H9 (cell line): ENCODE measurements around the gene NAA30. TPM values are rescaled to one million over a fixed set of nuclear protein-coding genes. Genes with fewer than 3 reads are reported as not detected.
A peak's percentile ranks its signal among the peaks of the same experiment; 100 is the strongest.

Source experiments
- DNase-seq: peaks from one replicate; pipeline ENCODE4 v3.0.0-alpha.2; 2017
- H2AFZ ChIP-seq: one replicate; pipeline ENCODE4 v1.6.1; 2013; ENCODE audit warnings: mild to moderate bottlenecking, low read length, control low read depth, moderate library complexity
- H2AK5ac ChIP-seq: 2 replicates; pipeline ENCODE4 v1.6.1; 2013; ENCODE audit warnings: low read length, control low read depth, mixed read lengths; ENCODE audit not compliant: insufficient read length
- H2BK120ac ChIP-seq: one replicate; pipeline ENCODE4 v1.6.1; 2013; ENCODE audit warnings: low read depth, mild to moderate bottlenecking, low read length, control low read depth, inconsistent platforms; ENCODE audit not compliant: poor library complexity, severe bottlenecking
- H2BK12ac ChIP-seq: 2 replicates; pipeline ENCODE4 v1.6.1; 2013; ENCODE audit warnings: low read length, control low read depth, mixed read lengths, low read depth; ENCODE audit not compliant: insufficient read length
- H2BK15ac ChIP-seq: 2 replicates; pipeline ENCODE4 v1.6.1; 2013; ENCODE audit warnings: low read depth, low read length, control low read depth
- H2BK20ac ChIP-seq: one replicate; pipeline ENCODE4 v1.6.1; 2013; ENCODE audit warnings: low read depth, mild to moderate bottlenecking, low read length, control low read depth, inconsistent platforms; ENCODE audit not compliant: poor library complexity, severe bottlenecking
- H2BK5ac ChIP-seq: 2 replicates; pipeline ENCODE4 v1.6.1; 2013; ENCODE audit warnings: low read length, control low read depth, mixed read lengths; ENCODE audit not compliant: insufficient read length
- H3K14ac ChIP-seq: 2 replicates; pipeline ENCODE4 v1.6.1; 2013; ENCODE audit warnings: low read length, control low read depth; ENCODE audit not compliant: insufficient read depth
- H3K18ac ChIP-seq: 2 replicates; pipeline ENCODE4 v1.6.1; 2013; ENCODE audit warnings: low read depth, mild to moderate bottlenecking, mixed read lengths, low read length, control low read depth; ENCODE audit not compliant: insufficient read length
- H3K23ac ChIP-seq: 2 replicates; pipeline ENCODE4 v1.6.1; 2013; ENCODE audit warnings: low read length, control low read depth, mixed read lengths, low read depth; ENCODE audit not compliant: insufficient read length
- H3K23me2 ChIP-seq: 2 replicates; pipeline ENCODE4 v1.6.1; 2013; ENCODE audit warnings: low read depth, mild to moderate bottlenecking, mixed read lengths, low read length, control low read depth; ENCODE audit not compliant: insufficient read length, poor library complexity, severe bottlenecking
- H3K27ac ChIP-seq: 2 replicates; pipeline ENCODE4 v1.5.1; 2013; ENCODE audit warnings: low read length, control low read depth, mixed read lengths, low read depth; ENCODE audit not compliant: insufficient read length
- H3K27me3 ChIP-seq: 2 replicates; pipeline ENCODE4 v1.6.1; 2013; ENCODE audit warnings: low read length, control low read depth, inconsistent platforms; ENCODE audit not compliant: insufficient read depth
- H3K4ac ChIP-seq: 2 replicates; pipeline ENCODE4 v1.6.1; 2013; ENCODE audit warnings: low read depth, mild to moderate bottlenecking, control low read depth, inconsistent platforms, low read length, moderate library complexity
- H3K4me1 ChIP-seq: 2 replicates; pipeline ENCODE4 v1.6.1; 2013; ENCODE audit warnings: low read length, control low read depth, inconsistent platforms; ENCODE audit not compliant: insufficient read depth
- H3K4me2 ChIP-seq: 2 replicates; pipeline ENCODE4 v1.6.1; 2013; ENCODE audit warnings: low read length, control low read depth, mixed read lengths; ENCODE audit not compliant: insufficient read length, insufficient read depth
- H3K56ac ChIP-seq: 2 replicates; pipeline ENCODE4 v1.6.1; 2013; ENCODE audit warnings: low read depth, mild to moderate bottlenecking, mixed read lengths, low read length, control low read depth; ENCODE audit not compliant: insufficient read length
- H3K79me1 ChIP-seq: 2 replicates; pipeline ENCODE4 v1.6.1; 2013; ENCODE audit warnings: low read depth, mild to moderate bottlenecking, moderate library complexity, low read length, control low read depth, inconsistent platforms; ENCODE audit not compliant: insufficient read depth, poor library complexity, severe bottlenecking
- H3K79me2 ChIP-seq: 2 replicates; pipeline ENCODE4 v1.6.1; 2013; ENCODE audit warnings: low read length, control low read depth, inconsistent platforms; ENCODE audit not compliant: insufficient read depth
- H3K9ac ChIP-seq: 2 replicates; pipeline ENCODE4 v1.6.1; 2013; ENCODE audit warnings: low read length, control low read depth, mixed read lengths; ENCODE audit not compliant: insufficient read length; ENCODE audit errors: extremely low read depth
- H3K9me3 ChIP-seq: one replicate; pipeline ENCODE4 v1.6.1; 2013; ENCODE audit warnings: low read depth, low read length, inconsistent platforms; ENCODE audit not compliant: control insufficient read depth
- H3T11ph ChIP-seq: one replicate; pipeline ENCODE4 v1.6.1; 2013; ENCODE audit warnings: mild to moderate bottlenecking, low read length, control low read depth, inconsistent platforms
- H4K20me1 ChIP-seq: one replicate; pipeline ENCODE4 v1.6.1; 2013; ENCODE audit not compliant: control insufficient read depth, insufficient read length, insufficient read depth
- H4K5ac ChIP-seq: 2 replicates; pipeline ENCODE4 v1.6.1; 2013; ENCODE audit warnings: low read depth, mild to moderate bottlenecking, mixed read lengths, low read length, control low read depth; ENCODE audit not compliant: insufficient read length
- H4K8ac ChIP-seq: replicated peaks from 2 replicates; pipeline ENCODE4 v1.6.1; 2013; ENCODE audit warnings: low read length, control low read depth, mixed read lengths, low read depth; ENCODE audit not compliant: insufficient read length
- H4K91ac ChIP-seq: 2 replicates; pipeline ENCODE4 v1.6.1; 2013; ENCODE audit warnings: low read depth, mild to moderate bottlenecking, moderate library complexity, mixed read lengths, low read length, control low read depth; ENCODE audit not compliant: insufficient read length
- H3K27ac Mint-ChIP-seq, 3 experiments: 2 replicates in 2 of 3; 3 replicates in 1 of 3; pipeline ENCODE4 v1.8.0; 2020 to 2021; ENCODE audit warnings: mixed read lengths in 3 of 3, mild to moderate bottlenecking in 1 of 3, moderate library complexity in 1 of 3
- H3K27me3 Mint-ChIP-seq: 2 replicates; pipeline ENCODE4 v1.8.0; 2021; ENCODE audit warnings: low read depth, mild to moderate bottlenecking, moderate library complexity, mixed read lengths
- H3K36me3 Mint-ChIP-seq, 3 experiments: 2 replicates in 2 of 3; 3 replicates in 1 of 3; pipeline ENCODE4 v1.8.0; 2020 to 2021; ENCODE audit warnings: low read depth in 3 of 3, mixed read lengths in 3 of 3; ENCODE audit not compliant: insufficient read depth in 1 of 3
- H3K4me1 Mint-ChIP-seq, 2 experiments: 2 replicates each; pipeline ENCODE4 v1.8.0; 2020; ENCODE audit warnings: mixed read lengths in 2 of 2
- H3K4me3 Mint-ChIP-seq, 2 experiments: 2 replicates in 1 of 2; 3 replicates in 1 of 2; pipeline ENCODE4 v1.8.0; 2020 to 2021; ENCODE audit warnings: mild to moderate bottlenecking in 2 of 2, mixed read lengths in 2 of 2, moderate library complexity in 1 of 2
- H3K9me3 Mint-ChIP-seq, 2 experiments: 2 replicates in 1 of 2; 3 replicates in 1 of 2; pipeline ENCODE4 v1.8.0; 2020; ENCODE audit warnings: mild to moderate bottlenecking in 2 of 2, mixed read lengths in 2 of 2, moderate library complexity in 1 of 2
- total RNA-seq: library from RNA; stranded (reverse); gene quantifications from 2 replicates; pipeline ENCODE4 v1.2.1, GENCODE V29; 2021
- TF ChIP-seq, protein P1 (sequence below): fragments of 200-600 bp; sonication (generic); conservative IDR thresholded peaks from 3 replicates; pipeline ENCODE4 v1.8.0; 2021; ENCODE audit warnings: antibody characterized with exemption, mild to moderate bottlenecking

NAA30 gene
- total RNA-seq, 1 experiment from 2014 or later: 20.9 TPM

DNA sequence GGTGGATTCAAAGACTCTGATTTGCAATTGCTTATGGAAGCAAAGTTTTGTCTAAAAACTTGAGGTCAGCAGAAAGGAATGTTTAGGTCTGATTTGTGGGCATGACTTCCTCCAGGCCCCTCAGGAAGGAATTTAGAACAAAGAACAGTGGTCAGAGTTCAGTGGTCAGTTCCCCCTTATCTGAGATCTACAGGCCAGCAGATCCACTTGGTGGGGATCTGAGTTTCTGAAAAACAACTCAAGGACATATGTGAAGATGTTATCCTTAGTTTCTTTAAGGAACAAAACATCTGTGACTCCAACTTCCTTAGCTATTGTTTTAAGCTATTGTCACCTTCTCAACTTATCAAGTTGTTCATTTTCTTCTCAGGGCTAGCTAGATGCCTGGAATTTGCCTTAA is 28.0 kb upstream of the NAA30 start:
- H4K5ac ChIP-seq: no peak overlapping the region
- H3K27ac Mint-ChIP-seq: peak overlapping the region in 1 of 3 experiments; percentile 75; a peak in 1 of 7 replicates
- H3K79me2 ChIP-seq: no peaks in the 10 kb centered on the region
- TF ChIP-seq, protein P1, sequence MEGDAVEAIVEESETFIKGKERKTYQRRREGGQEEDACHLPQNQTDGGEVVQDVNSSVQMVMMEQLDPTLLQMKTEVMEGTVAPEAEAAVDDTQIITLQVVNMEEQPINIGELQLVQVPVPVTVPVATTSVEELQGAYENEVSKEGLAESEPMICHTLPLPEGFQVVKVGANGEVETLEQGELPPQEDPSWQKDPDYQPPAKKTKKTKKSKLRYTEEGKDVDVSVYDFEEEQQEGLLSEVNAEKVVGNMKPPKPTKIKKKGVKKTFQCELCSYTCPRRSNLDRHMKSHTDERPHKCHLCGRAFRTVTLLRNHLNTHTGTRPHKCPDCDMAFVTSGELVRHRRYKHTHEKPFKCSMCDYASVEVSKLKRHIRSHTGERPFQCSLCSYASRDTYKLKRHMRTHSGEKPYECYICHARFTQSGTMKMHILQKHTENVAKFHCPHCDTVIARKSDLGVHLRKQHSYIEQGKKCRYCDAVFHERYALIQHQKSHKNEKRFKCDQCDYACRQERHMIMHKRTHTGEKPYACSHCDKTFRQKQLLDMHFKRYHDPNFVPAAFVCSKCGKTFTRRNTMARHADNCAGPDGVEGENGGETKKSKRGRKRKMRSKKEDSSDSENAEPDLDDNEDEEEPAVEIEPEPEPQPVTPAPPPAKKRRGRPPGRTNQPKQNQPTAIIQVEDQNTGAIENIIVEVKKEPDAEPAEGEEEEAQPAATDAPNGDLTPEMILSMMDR: no peak
- H2BK5ac ChIP-seq: no peak overlapping the region
- no peak overlapping the region for H3K27ac ChIP-seq
- H3K4me1 Mint-ChIP-seq: peaks cover 31 to 32% of the 10 kb centered on the region in 2 experiments
- H3K23me2 ChIP-seq: no peaks in the 10 kb centered on the region
- H3K4me3 Mint-ChIP-seq: no peak overlapping the region
- no peaks in the 10 kb centered on the region; a peak in 1 of 7 replicates for H3K36me3 Mint-ChIP-seq
- no peak for DNase-seq
- H3K9me3 Mint-ChIP-seq: no peaks in the 10 kb centered on the region
- no peak overlapping the region for H2AK5ac ChIP-seq
- no peak overlapping the region for H2AFZ ChIP-seq
- no peak overlapping the region for H3T11ph ChIP-seq
- peaks cover 4% of the 10 kb centered on the region; the same call in 1 of the 2 replicates for H3K4me1 ChIP-seq
- peaks cover 7% of the 10 kb centered on the region for H3K27me3 Mint-ChIP-seq
- H2BK120ac ChIP-seq: no peak overlapping the region
- no peak overlapping the region for H3K4me2 ChIP-seq
- H4K20me1 ChIP-seq: no peaks in the 10 kb centered on the region
- H3K4ac ChIP-seq: no peak overlapping the region
- H3K14ac ChIP-seq: no peak overlapping the region
- no peaks in the 10 kb centered on the region for H3K27me3 ChIP-seq
- H2BK12ac ChIP-seq: no peak overlapping the region
- no peak overlapping the region for H4K91ac ChIP-seq
- no peak overlapping the region for H4K8ac ChIP-seq
- H3K9ac ChIP-seq: no peak overlapping the region
- no peak overlapping the region for H3K18ac ChIP-seq
- no peaks in the 10 kb centered on the region for H3K9me3 ChIP-seq
- H3K23ac ChIP-seq: no peak overlapping the region
- no peak overlapping the region for H3K56ac ChIP-seq
- no peak overlapping the region for H2BK20ac ChIP-seq
- H3K79me1 ChIP-seq: no peaks in the 10 kb centered on the region
- H2BK15ac ChIP-seq: no peak overlapping the region
